GM12892 (cell line): ENCODE measurements around the gene RNPEPL1.

ENCODE experiments used
- POLR2A ChIP-seq: IDR thresholded peaks from 2 replicates; pipeline ENCODE4 v1.6.1; 2011; ENCODE audit warnings: low read depth, low read length, control low read depth
- POLR2AphosphoS5 ChIP-seq: IDR thresholded peaks from 2 replicates; pipeline ENCODE4 v1.6.1; 2011; ENCODE audit warnings: low read depth, low read length, control low read depth
- TAF1 ChIP-seq: IDR thresholded peaks from 2 replicates; pipeline ENCODE4 v1.6.1; 2011; ENCODE audit warnings: low read depth, mild to moderate bottlenecking, control low read depth, low read length, borderline replicate concordance

- no peak for TF ChIP-seq TAF1
- no peak for TF ChIP-seq POLR2A
- TF ChIP-seq POLR2AphosphoS5: no peak
Observed at GRCh38 chr2:240628507-240628807, 60.2 kb downstream of the RNPEPL1 start.
